RWPE1 (cell line): ENCODE data around the gene KCNC3.

ENCODE experiments used
- CTCF ChIA-PET: fragments of 350-600 bp; sonication (Branson Sonifier 250); formaldehyde crosslinking; extraction: SDS; loops from one replicate; lab custom pipeline; 2021; lab: Yijun Ruan, JAX
- POLR2A ChIA-PET: fragments of 400-600 bp; formaldehyde crosslinking; extraction: SDS; loops from one replicate; lab custom pipeline; 2020; ENCODE audit warnings: antibody characterized with exemption; ENCODE audit not compliant: low non-redundant PET; lab: Yijun Ruan, JAX
- DNase-seq: peaks from one replicate; pipeline ENCODE4 v3.0.0; 2012; ENCODE audit warnings: low spot score
- H3K27ac ChIP-seq: fragments of 450-650 bp; 2 replicates; pipeline ENCODE4 v1.5.1; 2017
- CTCF ChIP-seq: fragments of 450-650 bp; conservative IDR thresholded peaks from 2 replicates; pipeline ENCODE4 v1.5.1; 2017; ENCODE audit warnings: low read depth, mild to moderate bottlenecking

KCNC3 gene

GRCh38 chr19:50280074-50280473 lies 49.1 kb downstream of the KCNC3 start:
- no peak for DNase-seq
- H3K27ac ChIP-seq: no peak overlapping the region
- TF ChIP-seq CTCF: no peak
- ChIA-PET CTCF (interaction anchor here (0.6 kb wide), 1 partner anchor 89 kb away, joined by 3 read pairs; no protein-coding TSS in a partner anchor), POLR2A (no interaction called here)

DNA sequence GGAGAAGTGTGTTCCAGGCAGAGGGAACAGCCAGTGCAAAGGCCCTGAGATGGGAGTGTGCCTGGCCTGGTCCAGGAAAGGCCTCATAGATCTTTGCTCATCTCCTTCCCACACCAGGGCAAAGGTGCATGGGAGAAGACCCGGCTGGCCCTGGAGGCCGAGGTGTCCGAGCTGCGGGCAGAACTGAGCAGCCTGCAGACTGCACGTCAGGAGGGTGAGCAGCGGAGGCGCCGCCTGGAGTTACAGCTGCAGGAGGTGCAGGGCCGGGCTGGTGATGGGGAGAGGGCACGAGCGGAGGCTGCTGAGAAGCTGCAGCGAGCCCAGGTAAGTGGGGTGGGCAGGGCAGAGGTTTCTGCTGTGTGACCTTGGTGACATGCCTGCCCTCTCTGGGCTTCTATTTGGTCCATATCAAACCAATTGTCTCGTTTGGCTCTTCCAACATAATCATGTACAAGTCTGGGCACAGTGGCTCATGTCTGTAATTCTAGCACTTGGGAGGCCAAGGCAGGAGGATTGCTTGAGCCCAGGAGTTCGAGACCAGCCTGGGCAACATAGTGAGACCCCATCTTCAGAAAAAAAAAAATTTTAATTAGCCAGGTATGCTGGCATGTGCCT lies 51.1 kb downstream of the KCNC3 start:
- POLR2A ChIA-PET: no interaction called here
- no peak for DNase-seq
- TF ChIP-seq CTCF: no peak
- no peak overlapping the region for H3K27ac ChIP-seq
- CTCF ChIA-PET: interaction anchor here (0.6 kb wide), 1 partner anchor 129 kb away, joined by 3 read pairs; no protein-coding TSS in a partner anchor

- CTCF ChIA-PET: no interaction called here
- POLR2A ChIA-PET: no interaction called here
- no peak overlapping the region for H3K27ac ChIP-seq
- no peak for DNase-seq
- TF ChIP-seq CTCF: no peak
Measured at GRCh38 chr19:50276370-50277063, 52.7 kb downstream of the KCNC3 start.

DNA sequence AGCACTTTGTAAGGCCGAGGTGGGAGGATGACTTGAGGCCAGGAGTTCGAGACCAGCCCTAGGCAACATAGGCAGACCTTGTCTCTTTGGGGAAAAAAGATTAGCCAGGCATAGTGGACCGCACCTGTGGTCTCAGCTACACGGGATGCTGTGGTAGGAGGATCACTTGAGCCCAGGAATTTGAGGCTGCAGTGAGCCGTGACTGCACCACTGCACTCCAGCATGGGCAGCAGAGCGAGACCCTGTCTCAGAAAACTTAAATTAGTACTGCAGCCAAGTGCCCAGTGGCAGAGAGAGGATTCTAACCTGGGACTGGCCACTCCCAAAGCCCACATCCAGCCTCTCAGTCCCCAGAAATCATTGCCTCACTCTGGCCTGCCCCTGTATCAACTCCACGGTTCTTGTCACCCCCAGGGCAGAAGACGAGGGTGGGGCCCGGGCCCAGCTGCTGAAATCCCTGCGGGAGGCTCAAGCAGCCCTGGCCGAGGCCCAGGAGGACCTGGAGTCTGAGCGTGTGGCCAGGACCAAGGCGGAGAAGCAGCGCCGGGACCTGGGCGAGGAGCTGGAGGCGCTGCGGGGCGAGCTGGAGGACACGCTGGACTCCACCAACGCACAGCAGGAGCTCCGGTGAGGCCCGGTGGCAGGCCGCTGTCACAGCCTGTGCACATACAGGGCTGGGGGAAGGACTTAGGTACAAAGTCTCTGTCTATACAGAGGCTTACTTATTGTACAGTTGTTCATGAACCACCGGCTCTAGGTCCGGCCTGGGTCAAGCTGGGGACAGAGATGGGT lies 53.4 kb downstream of the KCNC3 start:
- no peak overlapping the region for H3K27ac ChIP-seq
- ChIA-PET POLR2A (no interaction called here), CTCF (no interaction called here)
- no peak for TF ChIP-seq CTCF
- no peak for DNase-seq

DNA sequence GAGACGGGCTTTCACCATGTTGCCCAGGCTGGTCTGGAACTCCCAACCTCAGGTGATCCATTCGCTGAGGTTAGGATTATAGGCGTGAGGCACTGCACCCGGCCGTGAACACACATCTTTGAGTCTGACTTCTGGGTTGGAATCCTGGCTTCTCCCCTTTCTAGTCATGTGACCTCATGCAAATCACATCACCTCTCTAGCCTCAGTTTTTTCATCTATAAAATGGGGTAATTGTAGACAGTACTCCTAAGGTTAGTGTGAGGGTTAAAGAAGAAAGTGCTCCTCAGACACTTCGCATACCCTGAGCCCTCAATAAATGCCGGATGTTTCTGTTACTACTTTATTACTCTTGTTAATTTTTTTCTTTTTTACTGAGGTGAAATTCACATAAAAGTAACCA lies 55.4 kb downstream of the KCNC3 start:
- no peak for DNase-seq
- POLR2A ChIA-PET: no interaction called here
- H3K27ac ChIP-seq: no peak overlapping the region
- CTCF ChIA-PET: no interaction called here
- no peak for TF ChIP-seq CTCF

DNA sequence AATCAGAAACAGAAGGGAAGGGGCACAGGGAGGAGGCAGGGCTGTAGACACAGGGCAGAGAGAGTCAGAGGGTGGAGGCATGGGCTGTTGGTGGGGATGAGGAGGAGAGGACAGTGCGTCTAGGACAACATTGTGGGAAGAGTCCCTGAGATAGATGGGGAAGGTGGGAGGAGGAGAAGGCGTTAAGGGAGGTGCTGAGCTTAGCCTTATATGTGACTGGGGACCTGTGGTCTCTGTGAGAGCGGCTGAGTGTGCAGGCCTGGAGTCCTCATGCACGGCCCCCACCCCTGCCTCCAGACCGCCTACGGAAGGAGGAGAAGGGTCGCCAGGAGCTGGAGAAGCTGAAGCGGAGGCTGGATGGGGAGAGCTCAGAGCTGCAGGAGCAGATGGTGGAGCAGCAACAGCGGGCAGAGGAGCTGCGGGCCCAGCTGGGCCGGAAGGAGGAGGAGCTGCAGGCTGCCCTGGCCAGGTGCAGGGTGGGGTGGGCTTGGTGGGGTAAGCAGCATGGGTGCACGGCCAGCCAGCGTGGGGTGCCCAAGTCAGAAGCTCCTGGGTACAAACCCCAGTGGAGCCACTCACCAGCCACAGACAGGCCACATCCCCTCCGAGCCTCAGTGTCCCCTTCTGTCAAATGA lies 56.8 kb downstream of the KCNC3 start:
- ChIA-PET POLR2A (no interaction called here), CTCF (no interaction called here)
- no peak for DNase-seq
- TF ChIP-seq CTCF: no peak
- H3K27ac ChIP-seq: no peak overlapping the region
